Activated CD4-positive, alpha-beta T cell treated with anti-CD3 and anti-CD28 coated beads, Interleukin-2, Interleukin-6, amounts not matched to agents 100 ng/mL and 50 ng/mL, durations not matched to agents 16 hours and 8 hours (primary cell): Measurements from ENCODE around the gene HAND2.

ENCODE experiments used
- DNase-seq: peaks from one replicate; pipeline ENCODE4 v3.0.0-alpha.2; 2020

HAND2 gene

GRCh38 chr4:173529477-173530325, at the start of gene HAND2:
TSS of gene HAND2 (minus strand) at chr4:173530229. CDS start at chr4:173529289, 940 bp downstream.
- DNase-seq = no peak

- no peak for DNase-seq
Measured at GRCh38 chr4:173578956-173579355, 48.9 kb upstream of the HAND2 start.

GRCh38 chr4:173577963-173578362, 47.9 kb upstream of the HAND2 start:
- DNase-seq = no peak

- no peak for DNase-seq
Measured at GRCh38 chr4:173575482-173576152, 45.6 kb upstream of the HAND2 start.

GRCh38 chr4:173573725-173574124, 43.7 kb upstream of the HAND2 start:
- no peak for DNase-seq

GRCh38 chr4:173573286-173573685, 43.3 kb upstream of the HAND2 start:
- DNase-seq = no peak

- no peak for DNase-seq
Measured at GRCh38 chr4:173572493-173573129, 42.6 kb upstream of the HAND2 start.

- DNase-seq = no peak
Measured at GRCh38 chr4:173571620-173572019, 41.6 kb upstream of the HAND2 start.

- no peak for DNase-seq
Measured at GRCh38 chr4:173565281-173565680, 35.3 kb upstream of the HAND2 start.

- DNase-seq = no peak
Measured at GRCh38 chr4:173564461-173564860, 34.4 kb upstream of the HAND2 start.

- no peak for DNase-seq
Measured at GRCh38 chr4:173560896-173561295, 30.9 kb upstream of the HAND2 start.

GRCh38 chr4:173556398-173557131, 26.5 kb upstream of the HAND2 start:
- no peak for DNase-seq

- no peak for DNase-seq
Measured at GRCh38 chr4:173547889-173548288, 17.9 kb upstream of the HAND2 start.

GRCh38 chr4:173546776-173547175, 16.7 kb upstream of the HAND2 start:
- no peak for DNase-seq

GRCh38 chr4:173545440-173545839, 15.4 kb upstream of the HAND2 start:
- no peak for DNase-seq

GRCh38 chr4:173543266-173543665, 13.2 kb upstream of the HAND2 start:
- DNase-seq = no peak

GRCh38 chr4:173539986-173540385, 10.0 kb upstream of the HAND2 start:
- no peak for DNase-seq

GRCh38 chr4:173538909-173539445, 8.9 kb upstream of the HAND2 start:
- DNase-seq = no peak

GRCh38 chr4:173538148-173538908, 8.3 kb upstream of the HAND2 start:
- DNase-seq = no peak

GRCh38 chr4:173537613-173538147, 7.7 kb upstream of the HAND2 start:
- DNase-seq = no peak

GRCh38 chr4:173536808-173537429, 6.9 kb upstream of the HAND2 start:
- DNase-seq = no peak
